ENCODE results near the gene ATP9B. TPM values are rescaled to one million over a fixed set of nuclear protein-coding genes. Genes with fewer than 3 reads are reported as not detected.

Gene ATP9B
- total and polyA plus RNA-seq, 3 donors from 2014 or later, result 32.4 to 113 (median 78.2) TPM

DNA sequence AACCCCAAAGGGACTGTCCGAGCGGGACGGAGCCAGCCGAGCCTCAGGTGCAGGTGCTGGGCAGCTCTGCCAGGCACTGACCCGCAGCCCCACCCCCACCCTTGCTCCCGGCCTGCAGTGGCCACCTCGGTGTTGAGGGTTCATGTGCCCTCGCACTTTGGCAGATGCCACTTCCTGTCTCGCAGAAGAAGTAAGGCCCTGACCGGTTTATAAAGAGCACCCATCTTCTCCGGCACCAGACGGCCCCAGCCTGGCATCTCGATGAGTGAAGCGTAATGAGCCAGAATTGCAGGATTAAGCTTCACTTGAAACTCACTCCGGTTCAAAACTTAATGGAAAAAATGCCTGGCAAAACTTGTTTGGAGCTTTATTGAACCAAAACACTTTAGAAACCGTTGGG, 315.6 kb downstream of the ATP9B start:
- no peak overlapping the region for H3K27ac ChIP-seq
- no peaks in the 10 kb centered on the region for H3K9me3 ChIP-seq
- H3K27me3 ChIP-seq, result no peaks in the 10 kb centered on the region
- no peaks in the 10 kb centered on the region for H3K4me1 ChIP-seq
- no peak overlapping the region for H3K4me3 ChIP-seq
- DNase-seq, result peak; percentile 6
- TF ChIP-seq, protein P1, sequence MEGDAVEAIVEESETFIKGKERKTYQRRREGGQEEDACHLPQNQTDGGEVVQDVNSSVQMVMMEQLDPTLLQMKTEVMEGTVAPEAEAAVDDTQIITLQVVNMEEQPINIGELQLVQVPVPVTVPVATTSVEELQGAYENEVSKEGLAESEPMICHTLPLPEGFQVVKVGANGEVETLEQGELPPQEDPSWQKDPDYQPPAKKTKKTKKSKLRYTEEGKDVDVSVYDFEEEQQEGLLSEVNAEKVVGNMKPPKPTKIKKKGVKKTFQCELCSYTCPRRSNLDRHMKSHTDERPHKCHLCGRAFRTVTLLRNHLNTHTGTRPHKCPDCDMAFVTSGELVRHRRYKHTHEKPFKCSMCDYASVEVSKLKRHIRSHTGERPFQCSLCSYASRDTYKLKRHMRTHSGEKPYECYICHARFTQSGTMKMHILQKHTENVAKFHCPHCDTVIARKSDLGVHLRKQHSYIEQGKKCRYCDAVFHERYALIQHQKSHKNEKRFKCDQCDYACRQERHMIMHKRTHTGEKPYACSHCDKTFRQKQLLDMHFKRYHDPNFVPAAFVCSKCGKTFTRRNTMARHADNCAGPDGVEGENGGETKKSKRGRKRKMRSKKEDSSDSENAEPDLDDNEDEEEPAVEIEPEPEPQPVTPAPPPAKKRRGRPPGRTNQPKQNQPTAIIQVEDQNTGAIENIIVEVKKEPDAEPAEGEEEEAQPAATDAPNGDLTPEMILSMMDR (IDR thresholded peaks at IDR 0.05), result no peak
- TF ChIP-seq POLR2A (IDR thresholded peaks at IDR 0.05), result no peak
- H3K36me3 ChIP-seq (ENCODE audit: low read depth, missing control alignments), result no peaks in the 10 kb centered on the region
- 65 to 69% methylated on average over 10 to 16 of the region's 16 CpGs for WGBS, 2 donors
- intact Hi-C loops (cut with DNase I; ENCODE audit: low total_unique reads), result loop anchor here (5.0 kb wide), 2 partner anchors 142 to 257 kb away; no protein-coding TSS in a partner anchor

GRCh38 chr18:79385326-79385707, 316.1 kb downstream of the ATP9B start:
- intact Hi-C loops (cut with DNase I; ENCODE audit: low total_unique reads), result no loop called here

GRCh38 chr18:79385708-79386341, 316.6 kb downstream of the ATP9B start:
- Histone ChIP-seq H3K27me3 (no peaks in the 10 kb centered on the region), H3K27ac (no peak overlapping the region), H3K9me3 (no peaks in the 10 kb centered on the region), H3K4me3 (no peak overlapping the region), H3K36me3 (ENCODE audit: low read depth, missing control alignments) (no peaks in the 10 kb centered on the region), H3K4me1 (no peaks in the 10 kb centered on the region)
- no peak for TF ChIP-seq POLR2A (IDR thresholded peaks at IDR 0.05)
- TF ChIP-seq, protein P1 (IDR thresholded peaks at IDR 0.05), result no peak
- 57 to 76% methylated on average over 19 to 21 of the region's 21 CpGs for WGBS, 2 donors
- intact Hi-C loops (cut with DNase I; ENCODE audit: low total_unique reads), result no loop called here
- DNase-seq, result peak; percentile 10

More at GRCh38 chr18:79385326-79385707, 316.1 kb downstream of the ATP9B start:
- Histone ChIP-seq H3K4me3 (no peak overlapping the region), H3K36me3 (ENCODE audit: low read depth, missing control alignments) (no peaks in the 10 kb centered on the region), H3K27ac (no peak overlapping the region), H3K27me3 (no peaks in the 10 kb centered on the region), H3K4me1 (no peaks in the 10 kb centered on the region), H3K9me3 (no peaks in the 10 kb centered on the region)
- TF ChIP-seq POLR2A (IDR thresholded peaks at IDR 0.05), result no peak
- TF ChIP-seq, protein P1 (IDR thresholded peaks at IDR 0.05), result no peak
- 76 to 79% methylated on average over 16 to 17 of the region's 17 CpGs for WGBS, 2 donors
- peak; percentile 10 for DNase-seq

- H3K36me3 ChIP-seq (ENCODE audit: low read depth, missing control alignments), result no peaks in the 10 kb centered on the region
- H3K4me1 ChIP-seq, result no peaks in the 10 kb centered on the region
- TF ChIP-seq, protein P1 (IDR thresholded peaks at IDR 0.05), result no peak
- no peak for TF ChIP-seq POLR2A (IDR thresholded peaks at IDR 0.05)
- DNase-seq, result peak; percentile 11
- no peaks in the 10 kb centered on the region for H3K27me3 ChIP-seq
- H3K4me3 ChIP-seq, result no peak overlapping the region
- H3K27ac ChIP-seq, result no peak overlapping the region
- WGBS, 2 donors, result 90 to 100% methylated on average over 5 to 14 of the region's 14 CpGs
- no peaks in the 10 kb centered on the region for H3K9me3 ChIP-seq
- intact Hi-C loops (cut with DNase I; ENCODE audit: low total_unique reads), result no loop called here
These were observed 317.4 kb downstream of the ATP9B start for GRCh38 chr18:79386547-79386946.

DNA sequence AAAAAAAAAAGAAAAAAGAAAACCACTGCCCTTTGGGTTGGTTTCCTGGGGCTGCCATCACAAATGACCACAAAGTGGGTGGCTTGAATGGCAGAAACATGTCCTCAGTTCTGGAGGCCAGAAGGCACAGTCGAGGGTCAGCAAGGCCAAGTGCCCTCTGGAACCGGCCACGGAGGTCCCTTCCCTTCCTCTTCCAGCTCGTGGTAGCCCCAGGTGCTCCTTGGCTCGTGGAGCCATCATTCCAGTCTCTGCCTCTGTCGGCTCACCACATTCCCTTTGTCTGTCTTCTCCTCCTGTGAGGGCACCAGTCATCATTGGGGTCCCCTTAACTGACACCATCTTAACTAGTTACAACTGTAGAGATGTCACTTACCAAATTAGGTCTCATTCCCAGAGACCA, 318.0 kb downstream of the ATP9B start:
- Histone ChIP-seq H3K4me3 (no peak overlapping the region), H3K27me3 (no peaks in the 10 kb centered on the region), H3K4me1 (no peaks in the 10 kb centered on the region), H3K9me3 (no peaks in the 10 kb centered on the region), H3K27ac (no peak overlapping the region), H3K36me3 (ENCODE audit: low read depth, missing control alignments) (no peaks in the 10 kb centered on the region)
- WGBS, 2 donors, result 68 to 79% methylated on average over 6 of the region's 6 CpGs
- TF ChIP-seq, protein P1 (IDR thresholded peaks at IDR 0.05), result no peak
- TF ChIP-seq POLR2A (IDR thresholded peaks at IDR 0.05), result no peak
- intact Hi-C loops (cut with DNase I; ENCODE audit: low total_unique reads), result no loop called here
- DNase-seq, result peak; percentile 9
